ENCODE results near the gene KLHL6. TPM values are rescaled to one million over a fixed set of nuclear protein-coding genes. Genes with fewer than 3 reads are reported as not detected.

KLHL6 gene
- total RNA-seq, 1 experiment from 2014 or later, result not detected

DNA sequence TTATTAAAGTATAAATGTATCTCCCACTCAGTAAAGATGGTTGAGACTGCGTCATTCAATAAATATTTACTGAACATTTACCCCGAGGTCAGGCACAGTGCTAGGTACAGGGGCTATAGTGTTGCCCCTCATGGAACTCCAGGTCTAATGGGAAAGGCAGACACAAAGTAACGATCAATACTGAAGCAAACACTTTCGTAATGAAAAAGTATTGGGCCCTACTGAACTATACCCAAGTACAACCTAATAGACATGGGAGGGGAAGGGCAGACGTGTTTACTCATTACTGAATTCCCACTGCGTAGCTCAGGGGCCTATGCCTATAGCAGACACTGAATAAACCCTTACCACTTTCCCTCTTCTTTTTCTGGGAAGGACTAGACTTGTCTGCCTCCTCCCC lies 56.9 kb downstream of the KLHL6 start:
- Mint-ChIP-seq H3K9me3 (no peaks in the 10 kb centered on the region), H3K27ac (peak overlapping the region in 1 of 3 experiments; percentile 81; a peak in 1 of 7 replicates), H3K36me3 (ENCODE audit: insufficient read depth in 1 of 3, low read depth in 3 of 3) (no peaks in the 10 kb centered on the region), H3K4me3 (no peak overlapping the region), H3K27me3 (ENCODE audit: low read depth) (no peaks in the 10 kb centered on the region), H3K4me1 (no peaks in the 10 kb centered on the region)
- Histone ChIP-seq H3K23me2 (ENCODE audit: insufficient read length, low read depth, low read length, poor library complexity, severe bottlenecking) (no peaks in the 10 kb centered on the region), H3K56ac (ENCODE audit: insufficient read length, low read depth, low read length) (no peak overlapping the region), H3K27me3 (ENCODE audit: insufficient read depth, low read length) (no peaks in the 10 kb centered on the region), H3K9ac (ENCODE audit: extremely low read depth, insufficient read length, low read length) (no peak overlapping the region), H2BK20ac (ENCODE audit: low read depth, low read length, poor library complexity, severe bottlenecking) (no peak overlapping the region), H2BK12ac (ENCODE audit: insufficient read length, low read depth, low read length) (no peak overlapping the region), H2BK5ac (ENCODE audit: insufficient read length, low read length) (no peak overlapping the region), H3K79me1 (ENCODE audit: insufficient read depth, low read depth, low read length, poor library complexity, severe bottlenecking) (no peaks in the 10 kb centered on the region), H2AK5ac (ENCODE audit: insufficient read length, low read length) (no peak overlapping the region), H3K4me1 (ENCODE audit: insufficient read depth, low read length) (no peaks in the 10 kb centered on the region), H4K20me1 (ENCODE audit: control insufficient read depth, insufficient read depth, insufficient read length) (no peaks in the 10 kb centered on the region), H2BK120ac (ENCODE audit: low read depth, low read length, poor library complexity, severe bottlenecking) (no peak overlapping the region), H3K79me2 (ENCODE audit: insufficient read depth, low read length) (no peaks in the 10 kb centered on the region), H3K14ac (ENCODE audit: insufficient read depth, low read length) (no peak overlapping the region), H2BK15ac (ENCODE audit: low read depth, low read length) (no peak overlapping the region), H4K91ac (ENCODE audit: insufficient read length, low read depth, low read length) (no peak overlapping the region), H3K4me2 (ENCODE audit: insufficient read depth, insufficient read length, low read length) (no peak overlapping the region), H3T11ph (ENCODE audit: low read length) (no peak overlapping the region), H4K5ac (ENCODE audit: insufficient read length, low read depth, low read length) (no peak overlapping the region), H3K23ac (ENCODE audit: insufficient read length, low read depth, low read length) (no peak overlapping the region), H3K18ac (ENCODE audit: insufficient read length, low read depth, low read length) (no peak overlapping the region), H2AFZ (ENCODE audit: low read length) (no peak overlapping the region), H4K8ac (replicated peaks; ENCODE audit: insufficient read length, low read depth, low read length) (no peak overlapping the region), H3K4ac (ENCODE audit: low read depth, low read length) (no peak overlapping the region), H3K9me3 (ENCODE audit: control insufficient read depth, low read depth, low read length) (no peaks in the 10 kb centered on the region), H3K27ac (ENCODE audit: insufficient read length, low read depth, low read length) (no peak overlapping the region)
- no peak for DNase-seq
- TF ChIP-seq, protein P1, sequence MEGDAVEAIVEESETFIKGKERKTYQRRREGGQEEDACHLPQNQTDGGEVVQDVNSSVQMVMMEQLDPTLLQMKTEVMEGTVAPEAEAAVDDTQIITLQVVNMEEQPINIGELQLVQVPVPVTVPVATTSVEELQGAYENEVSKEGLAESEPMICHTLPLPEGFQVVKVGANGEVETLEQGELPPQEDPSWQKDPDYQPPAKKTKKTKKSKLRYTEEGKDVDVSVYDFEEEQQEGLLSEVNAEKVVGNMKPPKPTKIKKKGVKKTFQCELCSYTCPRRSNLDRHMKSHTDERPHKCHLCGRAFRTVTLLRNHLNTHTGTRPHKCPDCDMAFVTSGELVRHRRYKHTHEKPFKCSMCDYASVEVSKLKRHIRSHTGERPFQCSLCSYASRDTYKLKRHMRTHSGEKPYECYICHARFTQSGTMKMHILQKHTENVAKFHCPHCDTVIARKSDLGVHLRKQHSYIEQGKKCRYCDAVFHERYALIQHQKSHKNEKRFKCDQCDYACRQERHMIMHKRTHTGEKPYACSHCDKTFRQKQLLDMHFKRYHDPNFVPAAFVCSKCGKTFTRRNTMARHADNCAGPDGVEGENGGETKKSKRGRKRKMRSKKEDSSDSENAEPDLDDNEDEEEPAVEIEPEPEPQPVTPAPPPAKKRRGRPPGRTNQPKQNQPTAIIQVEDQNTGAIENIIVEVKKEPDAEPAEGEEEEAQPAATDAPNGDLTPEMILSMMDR (conservative IDR thresholded peaks at IDR 0.05), result no peak
- no CpG with 5 or more reads among the region's 6 CpGs for WGBS (ENCODE audit: extremely low coverage, insufficient read length, low lambda C conversion rate)

Measured in H9 (cell line).